Ishikawa (cell line): ENCODE results near the gene SAPCD1.

Source experiments
- CEBPB ChIP-seq: IDR thresholded peaks from 2 replicates; pipeline ENCODE4 v1.6.1; 2012
- CREB1 ChIP-seq: IDR thresholded peaks from 2 replicates; pipeline ENCODE4 v1.6.1; 2012; ENCODE audit warnings: low read depth
- EGR1 ChIP-seq: IDR thresholded peaks from 2 replicates; pipeline ENCODE4 v1.6.1; 2012
- EP300 ChIP-seq: IDR thresholded peaks from 2 replicates; pipeline ENCODE4 v1.6.1; 2012; ENCODE audit warnings: borderline replicate concordance
- FOXM1 ChIP-seq: IDR thresholded peaks from 2 replicates; pipeline ENCODE4 v1.6.1; 2012; ENCODE audit warnings: low read depth, borderline replicate concordance
- NFIC ChIP-seq: IDR thresholded peaks from 2 replicates; pipeline ENCODE4 v1.6.1; 2012
- RAD21 ChIP-seq: IDR thresholded peaks from 2 replicates; pipeline ENCODE4 v1.6.1; 2012; ENCODE audit warnings: low read depth
- TAF1 ChIP-seq: IDR thresholded peaks from 2 replicates; pipeline ENCODE4 v1.6.1; 2012; ENCODE audit warnings: low read depth, mild to moderate bottlenecking
- TCF12 ChIP-seq: IDR thresholded peaks from 2 replicates; pipeline ENCODE4 v1.6.1; 2012; ENCODE audit warnings: low read depth
- TEAD4 ChIP-seq: IDR thresholded peaks from 2 replicates; pipeline ENCODE4 v1.6.1; 2012
- YY1 ChIP-seq: IDR thresholded peaks from 2 replicates; pipeline ENCODE4 v1.6.1; 2012; ENCODE audit warnings: low read depth
- ZBTB7A ChIP-seq: IDR thresholded peaks from 2 replicates; pipeline ENCODE4 v1.6.1; 2012; ENCODE audit warnings: low read depth
- TF ChIP-seq, protein P1 (sequence below): IDR thresholded peaks from 2 replicates; pipeline ENCODE4 v1.6.1; 2012
- TF ChIP-seq, protein P2 (sequence below): IDR thresholded peaks from 2 replicates; pipeline ENCODE4 v1.6.1; 2012
- TF ChIP-seq, protein P3 (sequence below): IDR thresholded peaks from 2 replicates; pipeline ENCODE4 v1.6.1; 2012; ENCODE audit warnings: low read depth, mild to moderate bottlenecking

SAPCD1 gene

DNA sequence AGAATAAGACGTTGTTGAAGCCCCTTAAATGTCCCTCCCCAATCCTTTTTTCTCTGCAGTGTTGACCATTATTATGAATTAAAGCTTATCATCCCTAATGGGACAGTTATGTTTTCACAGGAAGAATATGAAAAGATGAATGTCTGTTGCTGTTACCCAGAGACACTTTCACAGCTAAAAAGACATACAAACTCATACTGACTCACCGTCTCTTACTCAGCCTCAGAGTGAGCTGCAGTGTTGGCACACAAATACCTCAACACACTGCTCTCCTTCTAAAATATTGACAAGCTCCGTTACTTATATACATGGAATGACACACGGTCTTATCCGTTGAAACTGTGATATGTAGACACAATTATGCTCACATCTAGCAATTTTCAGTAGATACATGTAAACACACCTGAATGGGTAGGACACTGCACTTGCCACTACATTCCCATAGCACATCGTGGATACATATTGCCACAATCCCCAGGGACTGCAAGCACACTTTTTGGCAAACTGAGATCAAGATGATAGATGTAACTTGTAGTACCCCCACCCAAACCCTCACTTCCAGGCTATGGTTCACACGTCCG, 9.6 kb upstream of the SAPCD1 start:
- TF ChIP-seq RAD21 (no peak), EP300 (no peak), EGR1 (no peak), NFIC (no peak), CREB1 (no peak), ZBTB7A (no peak), TCF12 (no peak), TEAD4 (no peak), FOXM1 (no peak)
- TF ChIP-seq, protein P1, sequence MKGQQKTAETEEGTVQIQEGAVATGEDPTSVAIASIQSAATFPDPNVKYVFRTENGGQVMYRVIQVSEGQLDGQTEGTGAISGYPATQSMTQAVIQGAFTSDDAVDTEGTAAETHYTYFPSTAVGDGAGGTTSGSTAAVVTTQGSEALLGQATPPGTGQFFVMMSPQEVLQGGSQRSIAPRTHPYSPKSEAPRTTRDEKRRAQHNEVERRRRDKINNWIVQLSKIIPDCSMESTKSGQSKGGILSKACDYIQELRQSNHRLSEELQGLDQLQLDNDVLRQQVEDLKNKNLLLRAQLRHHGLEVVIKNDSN = no peak
- TF ChIP-seq, protein P2, sequence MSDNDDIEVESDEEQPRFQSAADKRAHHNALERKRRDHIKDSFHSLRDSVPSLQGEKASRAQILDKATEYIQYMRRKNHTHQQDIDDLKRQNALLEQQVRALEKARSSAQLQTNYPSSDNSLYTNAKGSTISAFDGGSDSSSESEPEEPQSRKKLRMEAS = no peak

DNA sequence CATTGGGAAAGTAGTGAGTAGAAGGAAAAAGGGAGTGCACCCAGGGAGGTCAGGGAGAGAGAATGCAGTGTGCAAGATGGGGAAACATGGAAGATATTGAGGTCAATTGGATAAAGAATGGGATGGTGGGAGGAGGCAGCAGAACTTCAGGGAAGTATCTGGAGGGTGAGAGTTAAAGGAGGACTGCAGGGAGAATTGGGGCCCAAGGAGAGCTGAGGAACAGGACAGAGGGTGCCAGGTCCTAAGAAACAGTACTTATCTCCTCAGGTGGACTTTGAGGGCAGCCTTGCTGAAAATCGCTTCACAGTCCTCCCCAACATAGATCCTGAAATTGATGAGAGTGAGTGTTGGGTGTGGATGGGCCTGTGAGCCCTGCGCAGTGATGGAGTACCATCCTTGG, 4.2 kb upstream of the SAPCD1 start:
- TF ChIP-seq CEBPB = no peak
- no peak for TF ChIP-seq NFIC

DNA sequence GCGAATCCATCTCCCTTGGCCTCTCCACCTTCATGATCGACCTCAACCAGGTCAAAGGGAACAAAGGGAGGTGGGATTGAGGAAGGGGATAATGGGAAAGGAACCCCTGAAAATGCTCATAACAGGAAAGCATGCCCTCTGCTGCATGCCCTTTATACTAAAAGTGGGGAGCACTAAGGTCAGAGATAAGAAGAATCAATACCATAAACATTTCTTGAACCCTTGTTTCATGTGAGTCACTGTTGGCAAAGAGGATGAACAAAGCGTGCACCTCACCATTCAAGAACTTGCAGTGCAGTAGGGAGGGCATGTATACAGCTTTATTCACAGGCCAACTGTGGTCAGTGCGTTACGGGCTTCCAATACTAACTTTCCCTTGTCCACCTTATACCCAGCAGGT, 1.7 kb upstream of the SAPCD1 start:
- TF ChIP-seq FOXM1 (no peak), YY1 (no peak), ZBTB7A (no peak), TCF12 (no peak), EGR1 (no peak), TAF1 (no peak), EP300 (no peak), RAD21 (no peak), TEAD4 (no peak)
- TF ChIP-seq, protein P3, sequence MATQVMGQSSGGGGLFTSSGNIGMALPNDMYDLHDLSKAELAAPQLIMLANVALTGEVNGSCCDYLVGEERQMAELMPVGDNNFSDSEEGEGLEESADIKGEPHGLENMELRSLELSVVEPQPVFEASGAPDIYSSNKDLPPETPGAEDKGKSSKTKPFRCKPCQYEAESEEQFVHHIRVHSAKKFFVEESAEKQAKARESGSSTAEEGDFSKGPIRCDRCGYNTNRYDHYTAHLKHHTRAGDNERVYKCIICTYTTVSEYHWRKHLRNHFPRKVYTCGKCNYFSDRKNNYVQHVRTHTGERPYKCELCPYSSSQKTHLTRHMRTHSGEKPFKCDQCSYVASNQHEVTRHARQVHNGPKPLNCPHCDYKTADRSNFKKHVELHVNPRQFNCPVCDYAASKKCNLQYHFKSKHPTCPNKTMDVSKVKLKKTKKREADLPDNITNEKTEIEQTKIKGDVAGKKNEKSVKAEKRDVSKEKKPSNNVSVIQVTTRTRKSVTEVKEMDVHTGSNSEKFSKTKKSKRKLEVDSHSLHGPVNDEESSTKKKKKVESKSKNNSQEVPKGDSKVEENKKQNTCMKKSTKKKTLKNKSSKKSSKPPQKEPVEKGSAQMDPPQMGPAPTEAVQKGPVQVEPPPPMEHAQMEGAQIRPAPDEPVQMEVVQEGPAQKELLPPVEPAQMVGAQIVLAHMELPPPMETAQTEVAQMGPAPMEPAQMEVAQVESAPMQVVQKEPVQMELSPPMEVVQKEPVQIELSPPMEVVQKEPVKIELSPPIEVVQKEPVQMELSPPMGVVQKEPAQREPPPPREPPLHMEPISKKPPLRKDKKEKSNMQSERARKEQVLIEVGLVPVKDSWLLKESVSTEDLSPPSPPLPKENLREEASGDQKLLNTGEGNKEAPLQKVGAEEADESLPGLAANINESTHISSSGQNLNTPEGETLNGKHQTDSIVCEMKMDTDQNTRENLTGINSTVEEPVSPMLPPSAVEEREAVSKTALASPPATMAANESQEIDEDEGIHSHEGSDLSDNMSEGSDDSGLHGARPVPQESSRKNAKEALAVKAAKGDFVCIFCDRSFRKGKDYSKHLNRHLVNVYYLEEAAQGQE = no peak
- TF ChIP-seq, protein P2 = no peak

DNA sequence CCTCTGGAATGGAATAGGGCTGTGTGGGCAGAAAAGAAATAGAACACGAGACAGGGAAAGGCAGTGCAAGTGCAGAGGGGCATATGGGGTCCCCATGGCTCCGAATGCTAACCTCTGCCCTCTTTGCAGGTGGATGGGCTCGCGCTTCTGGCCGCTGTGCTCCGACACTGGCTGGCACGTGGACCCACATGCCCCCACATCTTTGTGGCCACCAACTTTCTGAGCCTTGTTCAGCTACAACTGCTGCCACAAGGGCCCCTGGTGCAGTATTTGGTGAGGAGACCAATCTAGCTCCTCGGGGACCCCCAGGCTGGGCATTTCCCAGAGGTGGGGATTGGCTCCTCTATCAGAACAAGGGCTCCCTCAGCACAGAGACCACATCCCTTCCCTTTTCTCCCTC, 1.1 kb upstream of the SAPCD1 start:
- TF ChIP-seq EP300 (no peak), FOXM1 (no peak), CREB1 (no peak), ZBTB7A (no peak), TAF1 (no peak), EGR1 (no peak), RAD21 (no peak), TCF12 (no peak), NFIC (no peak), TEAD4 (no peak)
- TF ChIP-seq, protein P2 = no peak
- TF ChIP-seq, protein P3 = no peak

DNA sequence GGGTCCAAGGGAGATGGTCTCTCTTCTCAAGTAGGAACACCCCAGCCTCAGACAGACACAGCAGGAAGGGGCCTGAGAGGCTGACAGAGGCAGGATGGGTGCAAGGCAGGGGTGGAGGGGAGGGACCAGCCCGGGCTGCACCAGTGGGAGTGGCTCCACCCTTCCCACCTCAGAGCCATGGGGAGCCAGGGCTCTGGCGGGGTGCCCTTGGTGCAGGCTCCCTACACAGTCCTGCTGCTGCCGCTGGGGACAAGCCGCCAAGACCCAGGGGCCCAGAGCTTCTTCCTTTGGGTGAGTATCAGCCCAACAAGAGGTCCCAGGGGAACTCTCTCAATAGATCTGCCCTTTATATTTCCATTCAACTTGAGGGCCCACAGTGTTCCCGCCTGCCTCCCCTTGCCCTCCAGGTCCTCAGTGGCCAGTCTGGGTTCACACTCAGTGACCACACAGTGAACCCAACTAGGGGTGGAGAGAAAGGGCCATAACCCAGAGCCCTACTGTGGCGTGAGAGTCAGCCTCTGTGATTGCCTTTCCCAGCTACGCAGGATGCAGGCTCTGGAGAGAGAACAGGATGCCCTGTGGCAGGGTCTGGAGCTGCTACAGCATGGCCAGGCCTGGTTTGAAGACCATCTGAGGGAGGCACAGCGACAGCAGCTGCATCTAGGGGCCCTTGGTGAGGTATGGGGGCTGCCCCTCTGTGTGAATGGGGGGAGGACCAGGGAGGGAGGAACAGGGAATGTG, 592 bp downstream of the SAPCD1 start:
- TF ChIP-seq CREB1 (no peak), TCF12 (no peak), CEBPB (no peak), EGR1 (no peak), YY1 (no peak), FOXM1 (no peak), TEAD4 (no peak), RAD21 (no peak), EP300 (no peak), ZBTB7A (no peak), TAF1 (no peak), NFIC (no peak)
- TF ChIP-seq, protein P2 = no peak
- TF ChIP-seq, protein P3 = no peak
- TF ChIP-seq, protein P1 = no peak
